ENCODE data around the gene U2AF2. TPM values are rescaled to one million over a fixed set of nuclear protein-coding genes. Genes with fewer than 3 reads are reported as not detected.

Gene U2AF2
- total RNA-seq, 4 donors from 2014 or later: 10.0 to 165 (median 58.1) TPM

GRCh38 chr19:55658846-55659459 is 4.1 kb downstream of the U2AF2 start:
- Histone ChIP-seq H3K4me3 (no peak overlapping the region), H3K9me3 (no peaks in the 10 kb centered on the region), H3K27me3 (no peaks in the 10 kb centered on the region), H3K27ac (no peak overlapping the region), H3K4me1 (peaks cover 15 to 42% of the 10 kb centered on the region in 2 donors), H3K36me3 (no peaks in the 10 kb centered on the region)
- TF ChIP-seq POLR2A (IDR thresholded peaks at IDR 0.05) (no peak), CTCF (IDR thresholded peaks at IDR 0.05) (no peak)
- DNase-seq: no peak
- intact Hi-C loops (cut with DNase I; ENCODE audit: low total_unique reads): no loop called here

- no peak for TF ChIP-seq POLR2A (IDR thresholded peaks at IDR 0.05)
- H3K27ac ChIP-seq: no peak overlapping the region
- no peaks in the 10 kb centered on the region for H3K27me3 ChIP-seq
- intact Hi-C loops (cut with DNase I; ENCODE audit: low total_unique reads): no loop called here
- DNase-seq: no peak
- H3K4me1 ChIP-seq: peaks cover 15 to 42% of the 10 kb centered on the region in 2 donors
- H3K9me3 ChIP-seq: no peaks in the 10 kb centered on the region
- no peak overlapping the region for H3K4me3 ChIP-seq
- no peaks in the 10 kb centered on the region for H3K36me3 ChIP-seq
Observed at GRCh38 chr19:55659822-55660221, 5.0 kb downstream of the U2AF2 start.

- TF ChIP-seq POLR2A (IDR thresholded peaks at IDR 0.05): no peak
- no peak for TF ChIP-seq CTCF (IDR thresholded peaks at IDR 0.05)
- Histone ChIP-seq H3K27ac (no peak overlapping the region), H3K9me3 (no peaks in the 10 kb centered on the region), H3K36me3 (no peaks in the 10 kb centered on the region), H3K4me1 (peaks cover 15 to 42% of the 10 kb centered on the region in 2 donors), H3K4me3 (no peak overlapping the region), H3K27me3 (no peaks in the 10 kb centered on the region)
- intact Hi-C loops (cut with DNase I; ENCODE audit: low total_unique reads): no loop called here
- DNase-seq: no peak
Observed at GRCh38 chr19:55660404-55660803, 5.6 kb downstream of the U2AF2 start.

- no peaks in the 10 kb centered on the region for H3K27me3 ChIP-seq
- H3K27ac ChIP-seq: no peak overlapping the region
- intact Hi-C loops (cut with DNase I; ENCODE audit: low total_unique reads): no loop called here
- DNase-seq: no peak
- no peaks in the 10 kb centered on the region for H3K9me3 ChIP-seq
- TF ChIP-seq POLR2A (IDR thresholded peaks at IDR 0.05): no peak
- TF ChIP-seq CTCF (IDR thresholded peaks at IDR 0.05): no peak
- H3K4me1 ChIP-seq: peaks cover 13 to 41% of the 10 kb centered on the region in 2 donors
- no peaks in the 10 kb centered on the region for H3K36me3 ChIP-seq
- H3K4me3 ChIP-seq: no peak overlapping the region
Observed at GRCh38 chr19:55660991-55661390, 6.2 kb downstream of the U2AF2 start.

DNA sequence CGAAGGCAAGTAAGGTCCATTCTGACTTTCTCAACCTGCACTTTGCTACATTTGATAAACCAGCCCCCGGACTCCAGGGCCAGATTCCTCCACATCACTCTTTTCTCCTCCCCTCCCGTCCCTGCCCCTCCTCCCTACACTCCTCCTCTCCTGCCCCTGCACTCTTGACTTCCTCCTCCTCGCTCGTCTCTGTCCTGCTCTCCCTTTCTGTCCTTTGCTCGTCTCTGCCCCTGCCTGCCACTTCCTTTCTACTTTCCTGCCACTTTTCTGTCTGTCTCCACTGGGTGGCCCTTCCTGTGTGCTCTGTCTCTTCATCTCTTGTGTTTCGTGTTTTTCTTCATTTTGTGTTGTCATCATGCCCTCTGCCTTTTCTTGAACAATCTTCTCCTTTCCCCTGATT is 7.0 kb downstream of the U2AF2 start:
- H3K27ac ChIP-seq: no peak overlapping the region
- DNase-seq: no peak
- no peaks in the 10 kb centered on the region for H3K36me3 ChIP-seq
- no peaks in the 10 kb centered on the region for H3K27me3 ChIP-seq
- no peak overlapping the region for H3K4me3 ChIP-seq
- intact Hi-C loops (cut with DNase I; ENCODE audit: low total_unique reads): no loop called here
- no peak for TF ChIP-seq POLR2A (IDR thresholded peaks at IDR 0.05)
- TF ChIP-seq CTCF (IDR thresholded peaks at IDR 0.05): no peak
- no peaks in the 10 kb centered on the region for H3K9me3 ChIP-seq
- peaks cover 8 to 32% of the 10 kb centered on the region in 2 donors for H3K4me1 ChIP-seq

All from uterus (tissue), 4 donors.